Fibroblast of villous mesenchyme (primary cell): Measurements from ENCODE around the gene FAM193A. TPM values are rescaled to one million over a fixed set of nuclear protein-coding genes. Genes with fewer than 3 reads are reported as not detected.
A peak's percentile ranks its signal among the peaks of the same experiment; 100 is the strongest.

Experiments
- DNase-seq: peaks from one replicate; pipeline ENCODE4 v3.0.0-alpha.2; 2010; ENCODE audit warnings: low read depth
- H3K4me3 ChIP-seq: 2 replicates; pipeline ENCODE4 v1.5.1; 2011; ENCODE audit warnings: low read depth, mild to moderate bottlenecking, low read length
- total RNA-seq: library from RNA; depleted of rRNA; stranded (reverse); fragments of >200 nt; gene quantifications from 2 replicates; pipeline ENCODE4 v1.2.3, GENCODE V29; 2012
- TF ChIP-seq, protein P1 (sequence below): IDR thresholded peaks from 2 replicates; pipeline ENCODE4 v1.5.1; 2012; ENCODE audit warnings: low read depth, mild to moderate bottlenecking, low read length; ENCODE audit not compliant: insufficient read depth

The FAM193A gene
- total RNA-seq, 1 donor = 23.7 TPM

GRCh38 chr4:2702770-2703169, 166.3 kb downstream of the FAM193A start:
- TF ChIP-seq, protein P1, sequence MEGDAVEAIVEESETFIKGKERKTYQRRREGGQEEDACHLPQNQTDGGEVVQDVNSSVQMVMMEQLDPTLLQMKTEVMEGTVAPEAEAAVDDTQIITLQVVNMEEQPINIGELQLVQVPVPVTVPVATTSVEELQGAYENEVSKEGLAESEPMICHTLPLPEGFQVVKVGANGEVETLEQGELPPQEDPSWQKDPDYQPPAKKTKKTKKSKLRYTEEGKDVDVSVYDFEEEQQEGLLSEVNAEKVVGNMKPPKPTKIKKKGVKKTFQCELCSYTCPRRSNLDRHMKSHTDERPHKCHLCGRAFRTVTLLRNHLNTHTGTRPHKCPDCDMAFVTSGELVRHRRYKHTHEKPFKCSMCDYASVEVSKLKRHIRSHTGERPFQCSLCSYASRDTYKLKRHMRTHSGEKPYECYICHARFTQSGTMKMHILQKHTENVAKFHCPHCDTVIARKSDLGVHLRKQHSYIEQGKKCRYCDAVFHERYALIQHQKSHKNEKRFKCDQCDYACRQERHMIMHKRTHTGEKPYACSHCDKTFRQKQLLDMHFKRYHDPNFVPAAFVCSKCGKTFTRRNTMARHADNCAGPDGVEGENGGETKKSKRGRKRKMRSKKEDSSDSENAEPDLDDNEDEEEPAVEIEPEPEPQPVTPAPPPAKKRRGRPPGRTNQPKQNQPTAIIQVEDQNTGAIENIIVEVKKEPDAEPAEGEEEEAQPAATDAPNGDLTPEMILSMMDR = no peak
- DNase-seq = no peak
- H3K4me3 ChIP-seq = no peak overlapping the region

DNA sequence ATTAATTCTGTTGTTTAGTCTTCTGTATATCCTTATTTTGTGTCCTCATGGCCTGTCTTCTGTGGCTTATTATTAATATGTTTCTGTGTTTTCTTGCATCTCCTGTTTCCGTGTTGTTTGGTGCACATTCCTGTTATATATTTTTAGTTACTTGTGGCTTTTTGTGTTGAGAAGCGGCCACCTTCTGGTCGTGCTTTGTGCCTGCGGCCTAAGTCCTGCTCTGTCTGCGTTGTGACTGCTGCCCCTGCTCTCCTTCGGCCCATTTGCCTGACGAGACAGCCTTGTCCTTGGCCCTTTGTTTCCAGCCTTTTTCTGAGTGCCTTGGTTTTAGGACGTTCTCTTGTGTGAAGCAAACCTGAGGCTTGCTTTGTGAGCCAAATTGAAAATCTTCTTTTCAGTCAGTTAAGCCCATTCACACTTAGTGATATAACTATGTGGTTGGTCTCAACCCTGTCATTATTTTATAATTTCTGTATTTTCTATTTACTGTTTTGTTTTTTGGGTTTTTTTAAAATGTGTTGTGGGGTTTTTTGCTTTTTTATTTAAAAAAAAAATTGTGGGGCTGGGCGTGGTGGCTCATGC, 175.9 kb downstream of the FAM193A start:
- TF ChIP-seq, protein P1 = peak; percentile 27
- peak; percentile 24 for DNase-seq
- H3K4me3 ChIP-seq = no peak overlapping the region

DNA sequence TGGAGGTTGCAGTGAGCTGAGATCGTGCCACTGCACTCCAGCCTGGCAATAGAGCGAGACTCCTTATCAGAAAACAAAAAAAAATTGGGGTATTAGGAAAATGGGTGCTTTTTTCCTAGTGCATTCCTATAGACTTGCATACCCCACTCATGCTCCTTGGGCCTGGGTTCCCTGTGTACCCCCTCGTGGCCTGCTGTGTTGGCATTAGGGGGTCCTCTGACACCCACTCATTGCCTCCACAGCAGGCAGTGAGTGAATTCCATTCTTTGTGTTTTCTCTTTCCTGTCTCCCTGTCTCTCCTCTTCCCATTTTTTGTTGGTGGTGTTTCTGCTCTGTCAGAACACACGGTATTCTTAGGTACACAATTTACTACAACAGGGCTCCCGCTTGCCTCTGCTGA, 176.9 kb downstream of the FAM193A start:
- DNase-seq = no peak
- no peak overlapping the region for H3K4me3 ChIP-seq
- TF ChIP-seq, protein P1 = no peak

DNA sequence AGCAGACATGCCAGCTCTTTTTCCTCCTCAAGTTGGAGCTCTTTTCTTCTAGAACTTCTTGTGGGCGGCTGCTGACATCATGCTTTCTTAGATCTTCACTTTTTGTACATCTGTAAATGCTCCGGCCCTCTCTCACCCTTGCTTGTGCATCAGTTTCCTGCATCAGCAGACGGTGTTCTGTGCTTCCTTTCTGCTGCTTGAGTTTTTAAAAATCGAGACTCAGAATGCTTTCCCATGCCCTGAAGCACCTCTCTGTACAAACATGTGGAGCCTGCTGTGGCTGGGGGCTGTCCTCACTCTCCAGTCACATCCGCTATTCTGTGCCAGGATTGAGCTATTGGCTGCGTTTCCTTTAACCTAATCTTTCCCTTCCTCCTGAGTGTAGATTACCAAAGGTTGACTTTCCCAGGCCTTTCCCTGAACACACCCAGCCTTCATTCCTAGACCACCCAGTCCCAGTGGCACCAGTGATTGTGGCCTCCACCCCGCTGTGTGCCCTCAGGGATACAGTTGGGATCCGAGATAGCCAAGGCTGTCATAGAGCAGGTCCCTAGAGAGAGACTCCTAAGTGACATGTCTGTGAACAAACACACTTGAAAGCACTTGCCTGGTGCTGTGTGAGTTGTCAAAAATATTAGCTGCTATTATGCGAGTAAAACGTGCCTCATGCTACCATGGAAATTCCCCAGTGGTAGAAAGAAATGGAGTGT, 177.8 kb downstream of the FAM193A start:
- DNase-seq = peak; percentile 59
- H3K4me3 ChIP-seq = no peak overlapping the region
- TF ChIP-seq, protein P1 = no peak

- peak; percentile 32 for DNase-seq
- TF ChIP-seq, protein P1 = no peak
- H3K4me3 ChIP-seq = no peak overlapping the region
Observed at GRCh38 chr4:2714918-2715317, 178.5 kb downstream of the FAM193A start.

- no peak for DNase-seq
- TF ChIP-seq, protein P1 = no peak
- no peak overlapping the region for H3K4me3 ChIP-seq
Observed at GRCh38 chr4:2715426-2715825, 179.0 kb downstream of the FAM193A start.
